ENCODE measurements around the gene UTP3.
"Not testable (repeated sequence)": the region's sequence is repeated elsewhere in the genome, so short reads cannot be mapped to it uniquely, and the experiment has no call there.

UTP3 gene

GRCh38 chr4:70688795-70689231, 481 bp downstream of the UTP3 start:
- peak overlapping the region; percentile 91 for H3K4me3 ChIP-seq
- H3K27ac ChIP-seq, result peak overlapping the region; percentile 92 to 95
- no peak for DNase-seq (ENCODE audit: low spot score)
- no peak for TF ChIP-seq CTCF (IDR thresholded peaks at IDR 0.05)

GRCh38 chr4:70691661-70692060, 3.3 kb downstream of the UTP3 start:
- Histone ChIP-seq H3K27ac (peak overlapping the region in 1 of 2 donors; percentile 33), H3K4me3 (no peak overlapping the region)
- no peak for DNase-seq (ENCODE audit: low spot score)
- TF ChIP-seq CTCF (IDR thresholded peaks at IDR 0.05), result no peak

GRCh38 chr4:70694633-70695032, 6.3 kb downstream of the UTP3 start:
- DNase-seq (ENCODE audit: low spot score), result not testable (repeated sequence)

GRCh38 chr4:70698435-70698834, 10.1 kb downstream of the UTP3 start:
- H3K27ac ChIP-seq; H3K4me3 ChIP-seq; DNase-seq (ENCODE audit: low spot score): not testable (repeated sequence)

More at GRCh38 chr4:70694633-70695032, 6.3 kb downstream of the UTP3 start:
- H3K4me3 ChIP-seq, H3K27ac ChIP-seq: not testable (repeated sequence)

- no peak overlapping the region for H3K27ac ChIP-seq
- DNase-seq (ENCODE audit: low spot score), result no peak
- no peak overlapping the region for H3K4me3 ChIP-seq
- no peak for TF ChIP-seq CTCF (IDR thresholded peaks at IDR 0.05)
Measured at GRCh38 chr4:70700712-70701111, 12.4 kb downstream of the UTP3 start.

- DNase-seq (ENCODE audit: low spot score), result no peak
- H3K4me3 ChIP-seq, result no peak overlapping the region
- H3K27ac ChIP-seq, result no peak overlapping the region
- TF ChIP-seq CTCF (IDR thresholded peaks at IDR 0.05), result no peak
Measured at GRCh38 chr4:70701271-70701670, 12.9 kb downstream of the UTP3 start.

- not testable (repeated sequence) for H3K4me3 ChIP-seq; H3K27ac ChIP-seq; DNase-seq (ENCODE audit: low spot score)
Measured at GRCh38 chr4:70702592-70702991, 14.3 kb downstream of the UTP3 start.

GRCh38 chr4:70703619-70704214, 15.4 kb downstream of the UTP3 start:
- DNase-seq (ENCODE audit: low spot score), result no peak
- Histone ChIP-seq H3K4me3 (peak overlapping the region; percentile 97), H3K27ac (peak overlapping the region; percentile 86 to 98)
- no peak for TF ChIP-seq CTCF (IDR thresholded peaks at IDR 0.05)

Measured in coronary artery (tissue), 2 donors.